OCI-LY7 (cell line): ENCODE measurements around the gene PSENEN.

Source experiments
- CTCF ChIP-seq: fragments of 200-600 bp; sonication (generic); conservative IDR thresholded peaks from 2 replicates; pipeline ENCODE4 v1.5.1; 2014; ENCODE audit warnings: mild to moderate bottlenecking, antibody characterized with exemption, low read length, moderate library complexity, mixed read lengths
- EZH2phosphoT487 ChIP-seq: fragments of 200-600 bp; sonication (generic); IDR thresholded peaks from 2 replicates; pipeline ENCODE4 v1.6.1; 2018; ENCODE audit warnings: low read depth, borderline replicate concordance, mild to moderate bottlenecking, mixed run types, antibody characterized with exemption, low read length, moderate library complexity, mixed read lengths

DNA sequence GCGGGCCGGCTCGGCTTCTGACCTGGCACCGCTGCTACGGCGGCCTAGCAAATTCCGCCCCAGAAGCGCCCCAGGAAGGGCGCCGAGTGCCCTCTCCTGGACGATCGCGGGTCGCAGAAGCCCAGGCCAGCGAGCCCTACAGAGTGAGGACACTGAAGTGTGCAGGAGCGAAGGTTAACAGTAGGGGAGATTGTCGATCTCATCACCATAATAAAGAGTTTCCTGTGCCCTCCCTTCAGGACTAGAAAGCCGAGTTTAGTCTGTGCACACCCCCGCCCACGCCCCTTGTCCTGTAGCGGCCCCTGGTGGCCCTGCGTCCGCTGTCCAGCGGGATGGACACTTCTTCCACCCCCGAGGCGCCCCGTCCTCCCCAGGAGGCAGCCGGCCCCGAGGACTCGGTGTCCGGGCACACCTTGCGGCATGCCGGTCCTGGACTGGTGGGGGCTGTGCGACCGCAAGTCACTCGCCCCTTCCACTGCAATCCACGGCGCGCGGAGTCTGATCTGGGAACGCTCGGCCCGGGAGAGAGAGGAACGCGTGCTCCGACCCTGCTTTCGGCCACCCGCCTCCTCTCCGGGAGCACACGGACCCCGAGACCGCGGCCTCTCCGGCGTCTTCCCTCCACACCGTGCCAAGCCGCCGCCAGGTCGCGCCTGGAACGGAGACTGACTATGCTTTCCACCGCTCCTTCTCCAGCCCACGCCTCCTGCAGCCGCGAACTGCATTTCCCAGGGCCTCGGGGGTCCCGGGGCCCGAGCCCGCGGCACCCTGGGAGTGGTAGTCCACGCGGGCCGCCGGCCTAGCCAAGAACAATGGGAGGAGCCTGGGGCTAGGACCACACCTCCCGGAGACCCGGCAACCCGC is 28.4 kb upstream of the PSENEN start:
- TF ChIP-seq CTCF (peak; percentile 83), EZH2phosphoT487 (no peak)
